SU-DHL-6 (cell line): ENCODE measurements around the gene PIK3CD.

Experiments used
- H2AFZ ChIP-seq: fragments of 200-600 bp; sonication (generic); 2 replicates; pipeline ENCODE4 v1.6.1; 2014; ENCODE audit warnings: low read depth, mild to moderate bottlenecking, moderate library complexity, mixed read lengths, antibody characterized with exemption, low read length; ENCODE audit not compliant: severe bottlenecking
- H3F3A ChIP-seq: fragments of 200-600 bp; shearing (Covaris generic); 2 replicates; pipeline ENCODE4 v1.6.0; 2016; ENCODE audit warnings: antibody characterized with exemption, mild to moderate bottlenecking; ENCODE audit not compliant: insufficient read depth
- H3K27ac ChIP-seq: fragments of 200-600 bp; sonication (generic); 2 replicates; pipeline ENCODE4 v1.5.1; 2016; ENCODE audit warnings: low read depth, mild to moderate bottlenecking, low read length, moderate library complexity, mixed read lengths
- H3K27me3 ChIP-seq: fragments of 200-600 bp; sonication (generic), shearing (Covaris generic); 2 replicates; pipeline ENCODE4 v1.6.0; 2014; ENCODE audit warnings: mild to moderate bottlenecking, low read length
- H3K36me3 ChIP-seq: fragments of 200-600 bp; sonication (generic); 2 replicates; pipeline ENCODE4 v1.6.1; 2014; ENCODE audit warnings: mild to moderate bottlenecking, low read length, mixed read lengths
- H3K4me2 ChIP-seq: fragments of 300-600, 200-600 bp; shearing (Covaris generic), sonication (generic); 2 replicates; pipeline ENCODE4 v1.6.0; 2014; ENCODE audit warnings: low read length, low read depth, mild to moderate bottlenecking; ENCODE audit not compliant: poor library complexity, severe bottlenecking
- H3K4me3 ChIP-seq: fragments of 200-600 bp; sonication (generic); 2 replicates; pipeline ENCODE4 v1.5.1; 2014; ENCODE audit warnings: antibody characterized with exemption, low read length, mild to moderate bottlenecking, mixed read lengths; ENCODE audit not compliant: insufficient read depth, poor library complexity, severe bottlenecking
- H3K79me2 ChIP-seq: fragments of 200-600 bp; sonication (generic); 2 replicates; pipeline ENCODE4 v1.6.1; 2014; ENCODE audit warnings: mild to moderate bottlenecking, low read length, moderate library complexity; ENCODE audit not compliant: insufficient read depth
- H3K9ac ChIP-seq: fragments of 200-600 bp; sonication (generic); 2 replicates; pipeline ENCODE4 v1.7.0; 2014; ENCODE audit warnings: mild to moderate bottlenecking, low read length
- H3K9me2 ChIP-seq: fragments of 200-600 bp; sonication (generic); replicated peaks from 2 replicates; pipeline ENCODE4 v1.6.1; 2014; ENCODE audit warnings: low read length; ENCODE audit not compliant: insufficient read depth
- H3K9me3 ChIP-seq: fragments of 200-600 bp; sonication (generic); 2 replicates; pipeline ENCODE4 v1.6.1; 2014; ENCODE audit warnings: low read length, mixed read lengths; ENCODE audit not compliant: insufficient read depth
- H4K20me1 ChIP-seq: fragments of 200-600 bp; sonication (generic); 2 replicates; pipeline ENCODE4 v1.6.1; 2014; ENCODE audit warnings: low read depth, mild to moderate bottlenecking, antibody characterized with exemption, low read length, moderate library complexity, mixed read lengths
- CTCF ChIP-seq: fragments of 200-600 bp; sonication (generic); IDR thresholded peaks from one replicate; pipeline ENCODE4 v1.5.1; 2017; ENCODE audit warnings: antibody characterized with exemption, mild to moderate bottlenecking, low read length, moderate library complexity; ENCODE audit not compliant: insufficient read depth, poor library complexity, severe bottlenecking
- EZH2phosphoT487 ChIP-seq: fragments of 200-600 bp; sonication (generic), shearing (Covaris generic); conservative IDR thresholded peaks from 2 replicates; pipeline ENCODE4 v1.6.1; 2018; ENCODE audit warnings: mild to moderate bottlenecking, antibody characterized with exemption, low read length, moderate library complexity, mixed read lengths

The PIK3CD gene

GRCh38 chr1:9705337-9706093 lies 54.0 kb downstream of the PIK3CD start:
- H3K27me3 ChIP-seq: no peaks in the 10 kb centered on the region
- no peaks in the 10 kb centered on the region for H3F3A ChIP-seq
- H3K9ac ChIP-seq: no peak overlapping the region
- peaks cover 3% of the 10 kb centered on the region; the same call in 1 of the 2 replicates for H3K36me3 ChIP-seq
- no peak overlapping the region for H3K27ac ChIP-seq
- no peaks in the 10 kb centered on the region for H3K79me2 ChIP-seq
- H2AFZ ChIP-seq: no peak overlapping the region
- H3K9me3 ChIP-seq: no peaks in the 10 kb centered on the region
- H4K20me1 ChIP-seq: no peaks in the 10 kb centered on the region
- no peak overlapping the region for H3K4me2 ChIP-seq
- no peak overlapping the region for H3K4me3 ChIP-seq
- no peak for TF ChIP-seq CTCF
- TF ChIP-seq EZH2phosphoT487: no peak
- H3K9me2 ChIP-seq: no peaks in the 10 kb centered on the region

GRCh38 chr1:9706178-9706577 lies 54.6 kb downstream of the PIK3CD start:
- no peak overlapping the region for H3K4me2 ChIP-seq
- H4K20me1 ChIP-seq: no peaks in the 10 kb centered on the region
- H3F3A ChIP-seq: no peaks in the 10 kb centered on the region
- no peak overlapping the region for H3K27ac ChIP-seq
- H3K9me3 ChIP-seq: no peaks in the 10 kb centered on the region
- H3K79me2 ChIP-seq: no peaks in the 10 kb centered on the region
- no peaks in the 10 kb centered on the region for H3K27me3 ChIP-seq
- no peak overlapping the region for H3K4me3 ChIP-seq
- no peak for TF ChIP-seq EZH2phosphoT487
- TF ChIP-seq CTCF: no peak
- no peak overlapping the region for H3K9ac ChIP-seq
- H3K36me3 ChIP-seq: peaks cover 3% of the 10 kb centered on the region; the same call in 1 of the 2 replicates
- no peak overlapping the region for H2AFZ ChIP-seq
- H3K9me2 ChIP-seq: no peaks in the 10 kb centered on the region

GRCh38 chr1:9710037-9710436 lies 58.5 kb downstream of the PIK3CD start:
- Histone ChIP-seq H3F3A (0 out of 2 replicates have a peak, but pooled peaks cover 5% of the 10 kb centered on the region), H3K27ac (no peak overlapping the region), H3K79me2 (no peaks in the 10 kb centered on the region), H3K9me2 (no peaks in the 10 kb centered on the region), H3K27me3 (no peaks in the 10 kb centered on the region), H4K20me1 (no peaks in the 10 kb centered on the region), H2AFZ (no peak overlapping the region), H3K4me2 (no peak overlapping the region), H3K36me3 (peaks cover 3% of the 10 kb centered on the region; the same call in 1 of the 2 replicates), H3K9me3 (no peaks in the 10 kb centered on the region), H3K9ac (no peak overlapping the region), H3K4me3 (no peak overlapping the region)
- TF ChIP-seq EZH2phosphoT487 (no peak), CTCF (no peak)
